CD4-positive, alpha-beta T cell (primary cell): Measurements from ENCODE around the gene CDK3. TPM values are rescaled to one million over a fixed set of nuclear protein-coding genes. Genes with fewer than 3 reads are reported as not detected.

Source experiments
- ATAC-seq: fragments of 200-7000 bp; cut with Tn5 transposase; one replicate; pipeline ENCODE4 v1.10.0; 2022; ENCODE audit warnings: mild to moderate bottlenecking; ENCODE audit not compliant: poor library complexity
- CTCF ChIA-PET: fragments of 350-600 bp; sonication (Branson Sonifier 250); formaldehyde crosslinking; loops from one replicate; lab custom pipeline; 2021; ENCODE audit warnings: antibody characterized with exemption, inconsistent platforms; lab: Charles Lee
- POLR2A ChIA-PET: fragments of 350-600 bp; sonication (Branson Sonifier 250); formaldehyde crosslinking; loops from one replicate; lab custom pipeline; 2021; ENCODE audit warnings: antibody characterized with exemption, inconsistent platforms; lab: Charles Lee
- DNase-seq, 14 experiments: peaks; one replicate each; pipeline ENCODE4 v3.0.0-alpha.2; 2013 to 2020; ENCODE audit warnings: mixed read lengths in 2 of 14
- H3K27ac ChIP-seq, 2 donors: one replicate each; pipeline versions ENCODE4 v1.5.1 to v1.7.0; 2013; ENCODE audit warnings: low read length in 2 of 2, low read depth in 1 of 2, mild to moderate bottlenecking in 1 of 2
- H3K27me3 ChIP-seq, 2 experiments: 1 replicate in 1 of 2; 2 replicates in 1 of 2; pipeline versions ENCODE4 v1.6.1 to v1.7.0; 2013; ENCODE audit warnings: low read length in 2 of 2, control low read depth in 1 of 2, mild to moderate bottlenecking in 1 of 2, moderate library complexity in 1 of 2; ENCODE audit not compliant: insufficient read depth in 2 of 2, control insufficient read depth in 1 of 2
- H3K36me3 ChIP-seq: one replicate; pipeline ENCODE4 v1.6.1; 2013; ENCODE audit warnings: low read length, control low read depth; ENCODE audit not compliant: insufficient read depth
- H3K4me1 ChIP-seq: one replicate; pipeline ENCODE4 v1.6.1; 2013; ENCODE audit warnings: low read length, control low read depth; ENCODE audit not compliant: insufficient read depth
- H3K4me3 ChIP-seq: one replicate; pipeline ENCODE4 v1.5.1; 2013; ENCODE audit warnings: mild to moderate bottlenecking, low read length, moderate library complexity
- H3K9me3 ChIP-seq, 2 experiments: 1 replicate in 1 of 2; 2 replicates in 1 of 2; pipeline versions ENCODE4 v1.6.1 to v1.7.0; 2013; ENCODE audit warnings: low read length in 2 of 2, mild to moderate bottlenecking in 2 of 2, control low read depth in 1 of 2, moderate library complexity in 1 of 2; ENCODE audit not compliant: control insufficient read depth in 1 of 2, insufficient read depth in 1 of 2
- H3K27ac Mint-ChIP-seq: one replicate; pipeline ENCODE4 v1.8.0; 2020; ENCODE audit warnings: mixed read lengths
- H3K27me3 Mint-ChIP-seq: one replicate; pipeline ENCODE4 v1.8.0; 2021; ENCODE audit warnings: mixed read lengths
- H3K36me3 Mint-ChIP-seq: one replicate; pipeline ENCODE4 v1.8.0; 2021; ENCODE audit warnings: low read depth, mixed read lengths
- H3K4me1 Mint-ChIP-seq: one replicate; pipeline ENCODE4 v1.8.0; 2021; ENCODE audit warnings: low read depth, mixed read lengths
- H3K4me3 Mint-ChIP-seq: one replicate; pipeline ENCODE4 v1.8.0; 2020; ENCODE audit warnings: mild to moderate bottlenecking, mixed read lengths
- H3K9me3 Mint-ChIP-seq: one replicate; pipeline ENCODE4 v1.8.0; 2020; ENCODE audit warnings: mixed read lengths
- intact Hi-C, 2 experiments: fragments of 100-400 bp; cut with DNase I in 1 of 2; cut with micrococcal nuclease in 1 of 2; formaldehyde crosslinking; loops; one replicate each; pipeline versions ENCODE4 v1.15.1 to v1.9.0; 2023 to 2025; cut with DNase I, micrococcal nuclease
- total RNA-seq, 174 experiments: library from RNA in 2 of 174; stranded (reverse) in 2 of 174; gene quantifications; one replicate each; pipeline ENCODE4 v1.2.3 and lab custom pipeline; 2021 to 2026
- TF ChIP-seq, protein P1 (sequence below): fragments of 200-600 bp; IDR thresholded peaks from one replicate; pipeline ENCODE4 v1.8.0; 2022; ENCODE audit warnings: antibody characterized with exemption, mild to moderate bottlenecking

The CDK3 gene
- total RNA-seq, 2 experiments from 2014 or later, result 3.9 to 4.9 TPM

DNA sequence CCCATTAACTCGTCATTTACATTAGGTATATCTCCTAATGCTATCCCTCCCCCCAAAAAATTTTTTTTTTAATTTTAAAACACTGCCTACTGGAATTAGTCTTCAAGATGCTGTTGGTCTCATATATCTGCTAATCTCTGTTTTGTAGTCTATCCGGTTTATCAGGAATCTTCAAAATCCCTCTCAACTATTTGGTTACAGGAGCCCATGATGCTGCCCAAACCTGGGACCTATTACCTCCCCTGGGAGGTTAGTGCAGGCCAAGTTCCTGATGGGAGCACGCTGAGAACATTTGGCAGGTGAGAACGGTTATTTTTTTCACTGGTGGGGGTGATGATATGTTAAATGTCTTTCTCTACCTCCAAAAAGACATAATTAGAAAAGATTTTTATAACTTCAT lies 14.7 kb upstream of the CDK3 start:
- H3K9me3 ChIP-seq, result no peaks in the 10 kb centered on the region
- H3K27ac ChIP-seq, result no peak overlapping the region
- ChIA-PET CTCF (no interaction called here), POLR2A (no interaction called here)
- no peak for DNase-seq
- no peak for ATAC-seq
- H3K36me3 ChIP-seq, result peaks cover 3% of the 10 kb centered on the region
- H3K4me3 ChIP-seq, result no peak overlapping the region
- Mint-ChIP-seq H3K36me3 (peaks cover 5% of the 10 kb centered on the region), H3K9me3 (no peaks in the 10 kb centered on the region), H3K27me3 (no peaks in the 10 kb centered on the region), H3K27ac (no peak overlapping the region), H3K4me3 (no peak overlapping the region), H3K4me1 (peaks cover 5% of the 10 kb centered on the region)
- TF ChIP-seq, protein P1, sequence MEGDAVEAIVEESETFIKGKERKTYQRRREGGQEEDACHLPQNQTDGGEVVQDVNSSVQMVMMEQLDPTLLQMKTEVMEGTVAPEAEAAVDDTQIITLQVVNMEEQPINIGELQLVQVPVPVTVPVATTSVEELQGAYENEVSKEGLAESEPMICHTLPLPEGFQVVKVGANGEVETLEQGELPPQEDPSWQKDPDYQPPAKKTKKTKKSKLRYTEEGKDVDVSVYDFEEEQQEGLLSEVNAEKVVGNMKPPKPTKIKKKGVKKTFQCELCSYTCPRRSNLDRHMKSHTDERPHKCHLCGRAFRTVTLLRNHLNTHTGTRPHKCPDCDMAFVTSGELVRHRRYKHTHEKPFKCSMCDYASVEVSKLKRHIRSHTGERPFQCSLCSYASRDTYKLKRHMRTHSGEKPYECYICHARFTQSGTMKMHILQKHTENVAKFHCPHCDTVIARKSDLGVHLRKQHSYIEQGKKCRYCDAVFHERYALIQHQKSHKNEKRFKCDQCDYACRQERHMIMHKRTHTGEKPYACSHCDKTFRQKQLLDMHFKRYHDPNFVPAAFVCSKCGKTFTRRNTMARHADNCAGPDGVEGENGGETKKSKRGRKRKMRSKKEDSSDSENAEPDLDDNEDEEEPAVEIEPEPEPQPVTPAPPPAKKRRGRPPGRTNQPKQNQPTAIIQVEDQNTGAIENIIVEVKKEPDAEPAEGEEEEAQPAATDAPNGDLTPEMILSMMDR, result no peak
- H3K4me1 ChIP-seq, result no peaks in the 10 kb centered on the region
- no peaks in the 10 kb centered on the region for H3K27me3 ChIP-seq
- intact Hi-C loops, result loop anchor here in 1 of 2 experiments (10.0 kb wide), 1 partner anchor 399 kb away; the partner anchor contains the start of gene SPHK1

DNA sequence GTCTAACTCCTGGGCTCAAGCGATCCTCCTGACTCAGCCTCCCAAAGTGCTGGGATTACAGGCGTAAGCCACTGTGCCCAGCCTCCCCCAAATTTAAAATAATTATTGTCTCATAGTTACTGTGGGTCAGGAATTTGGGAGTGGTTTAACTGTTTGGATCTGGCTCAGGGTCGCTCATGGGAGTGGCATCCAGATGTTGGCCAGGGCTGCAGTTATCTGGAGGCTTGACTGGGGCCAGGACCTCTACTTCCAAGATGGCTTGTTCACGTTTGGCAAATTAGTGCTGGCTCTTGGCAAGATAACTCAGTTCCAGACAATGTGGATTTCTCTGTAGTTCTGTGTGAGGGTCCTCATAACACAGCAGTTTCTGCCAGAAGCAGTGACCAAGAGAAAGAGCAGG lies 13.6 kb upstream of the CDK3 start:
- H3K9me3 ChIP-seq, result no peaks in the 10 kb centered on the region
- intact Hi-C loops, result loop anchor here in 1 of 2 experiments (10.0 kb wide), 1 partner anchor 398 kb away; the partner anchor contains the start of gene SPHK1
- no peak overlapping the region for H3K27ac ChIP-seq
- H3K27ac Mint-ChIP-seq, result no peak overlapping the region
- CTCF ChIA-PET, result no interaction called here
- H3K4me1 ChIP-seq, result no peaks in the 10 kb centered on the region
- peaks cover 4% of the 10 kb centered on the region for H3K4me1 Mint-ChIP-seq
- H3K36me3 Mint-ChIP-seq, result peaks cover 10% of the 10 kb centered on the region
- TF ChIP-seq, protein P1, result no peak
- no peaks in the 10 kb centered on the region for H3K27me3 Mint-ChIP-seq
- ATAC-seq (no peak), DNase-seq (no peak)
- peaks cover 12% of the 10 kb centered on the region for H3K36me3 ChIP-seq
- no peaks in the 10 kb centered on the region for H3K9me3 Mint-ChIP-seq
- no peak overlapping the region for H3K4me3 ChIP-seq
- H3K4me3 Mint-ChIP-seq, result no peak overlapping the region
- POLR2A ChIA-PET, result no interaction called here
- H3K27me3 ChIP-seq, result no peaks in the 10 kb centered on the region

DNA sequence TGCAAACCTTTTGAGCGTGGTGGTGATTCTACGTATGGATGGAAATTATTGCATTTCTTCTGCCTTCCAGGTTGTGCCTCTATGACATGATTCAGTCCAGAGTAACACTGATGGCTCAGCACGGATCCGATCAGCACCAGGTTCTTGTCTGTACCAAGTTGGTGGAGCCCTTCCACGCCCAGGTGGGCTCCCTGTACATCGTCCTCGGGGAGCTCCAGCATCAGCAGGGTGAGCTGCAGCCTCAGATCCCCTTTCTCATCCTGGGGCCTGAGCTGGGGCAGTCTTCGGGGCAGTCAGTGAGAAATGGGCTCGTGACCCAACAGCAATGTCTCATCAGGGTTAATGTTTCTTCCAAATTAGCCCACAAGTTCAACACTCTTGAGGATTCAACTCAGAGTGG lies 9.3 kb upstream of the CDK3 start:
- Mint-ChIP-seq H3K9me3 (no peaks in the 10 kb centered on the region), H3K4me1 (no peaks in the 10 kb centered on the region), H3K27ac (no peak overlapping the region), H3K27me3 (no peaks in the 10 kb centered on the region), H3K36me3 (peaks cover 10% of the 10 kb centered on the region), H3K4me3 (no peak overlapping the region)
- no peak overlapping the region for H3K4me3 ChIP-seq
- DNase-seq, result no peak
- TF ChIP-seq, protein P1, result no peak
- ATAC-seq, result no peak
- H3K9me3 ChIP-seq, result no peaks in the 10 kb centered on the region
- no peaks in the 10 kb centered on the region for H3K27me3 ChIP-seq
- POLR2A ChIA-PET, result no interaction called here
- CTCF ChIA-PET, result interaction anchor here (1.8 kb wide), 1 partner anchor 9 kb away, joined by 4 read pairs; the partner anchor contains the start of gene CDK3
- H3K36me3 ChIP-seq, result peaks cover 16% of the 10 kb centered on the region
- intact Hi-C loops, result loop anchor here in 1 of 2 experiments (5.0 kb wide), 1 partner anchor 64 kb away; no protein-coding TSS in a partner anchor
- H3K27ac ChIP-seq, result no peak overlapping the region
- H3K4me1 ChIP-seq, result peaks cover under 1% of the 10 kb centered on the region
